SH-SY5Y (cell line): ENCODE data around the gene NPSR1.

Source experiments
- GATA2 ChIP-seq: IDR thresholded peaks from 2 replicates; pipeline ENCODE4 v1.6.1; 2011; ENCODE audit warnings: mild to moderate bottlenecking, low read depth, low read length
- GATA3 ChIP-seq: IDR thresholded peaks from 2 replicates; pipeline ENCODE4 v1.6.1; 2011; ENCODE audit warnings: low read depth, mild to moderate bottlenecking, low read length, moderate library complexity

DNA sequence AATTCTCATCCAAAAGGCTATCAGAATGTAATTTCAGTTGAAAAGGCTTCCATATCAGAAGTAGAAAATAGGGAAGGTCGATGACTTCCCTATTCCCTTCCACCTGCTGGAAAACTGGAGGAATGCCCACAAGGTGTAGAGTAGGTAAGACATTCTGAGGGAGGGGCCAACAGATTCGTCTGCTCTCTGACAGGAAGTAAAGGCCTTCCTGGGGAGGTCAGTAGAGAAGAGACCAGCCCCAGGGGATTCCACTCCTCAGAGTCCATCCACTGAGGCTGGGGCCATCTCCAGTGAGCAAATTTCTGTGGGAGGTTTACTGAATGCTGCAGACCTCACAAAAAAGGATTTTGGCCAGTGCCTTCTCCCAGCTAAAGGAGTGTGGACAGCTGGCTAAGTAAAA, 19.5 kb downstream of the NPSR1 start:
- TF ChIP-seq GATA2 = no peak
- TF ChIP-seq GATA3 = no peak
